ENCODE measurements around the gene NCF2. TPM values are rescaled to one million over a fixed set of nuclear protein-coding genes. Genes with fewer than 3 reads are reported as not detected.
A peak's percentile ranks its signal among the peaks of the same experiment; 100 is the strongest.
"Not testable (repeated sequence)": the region's sequence is repeated elsewhere in the genome, so short reads cannot be mapped to it uniquely, and the experiment has no call there.

The NCF2 gene
- polyA plus RNA-seq, 1 donor: 3.7 TPM

- peak overlapping the region; percentile 92 for H3K4me3 ChIP-seq (ENCODE audit: low read length)
- H3K4me1 ChIP-seq (ENCODE audit: control insufficient read depth, insufficient read depth, low read length): peaks cover 9% of the 10 kb centered on the region
- WGBS (ENCODE audit: insufficient coverage, low lambda C conversion rate): no CpG with 5 or more reads among the region's 1 CpG
Observed at GRCh38 chr1:183632964-183633363, 42.7 kb upstream of the NCF2 start.

GRCh38 chr1:183632114-183632513, 41.9 kb upstream of the NCF2 start:
- no peaks in the 10 kb centered on the region for H3K9me3 ChIP-seq (ENCODE audit: control insufficient read depth, low read depth, low read length)
- peaks cover 26% of the 10 kb centered on the region for H3K36me3 ChIP-seq (ENCODE audit: control insufficient read depth, insufficient read depth, low read length)
- DNase-seq: no peak
- peaks cover 9% of the 10 kb centered on the region for H3K4me1 ChIP-seq (ENCODE audit: control insufficient read depth, insufficient read depth, low read length)
- H3K27me3 ChIP-seq (ENCODE audit: control insufficient read depth, insufficient read depth, low read length): no peaks in the 10 kb centered on the region
- H3K27ac ChIP-seq (ENCODE audit: low read length): no peak overlapping the region
- no peak overlapping the region for H3K4me3 ChIP-seq (ENCODE audit: low read length)
- 100% methylated on average over 2 of the region's 2 CpGs for WGBS (ENCODE audit: insufficient coverage, low lambda C conversion rate)

More at GRCh38 chr1:183632964-183633363, 42.7 kb upstream of the NCF2 start:
- no peaks in the 10 kb centered on the region for H3K9me3 ChIP-seq (ENCODE audit: control insufficient read depth, low read depth, low read length)
- H3K27ac ChIP-seq (ENCODE audit: low read length): no peak overlapping the region
- no peak for DNase-seq
- H3K36me3 ChIP-seq (ENCODE audit: control insufficient read depth, insufficient read depth, low read length): peaks cover 20% of the 10 kb centered on the region
- no peaks in the 10 kb centered on the region for H3K27me3 ChIP-seq (ENCODE audit: control insufficient read depth, insufficient read depth, low read length)

- no peak for DNase-seq
- Histone ChIP-seq H3K27ac (ENCODE audit: low read length) (no peak overlapping the region), H3K4me3 (ENCODE audit: low read length) (no peak overlapping the region), H3K36me3 (ENCODE audit: control insufficient read depth, insufficient read depth, low read length) (peaks cover 31% of the 10 kb centered on the region), H3K9me3 (ENCODE audit: control insufficient read depth, low read depth, low read length) (no peaks in the 10 kb centered on the region), H3K27me3 (ENCODE audit: control insufficient read depth, insufficient read depth, low read length) (no peaks in the 10 kb centered on the region), H3K4me1 (ENCODE audit: control insufficient read depth, insufficient read depth, low read length) (peaks cover 9% of the 10 kb centered on the region)
- 50% methylated on average over 1 of the region's 2 CpGs for WGBS (ENCODE audit: insufficient coverage, low lambda C conversion rate)
Observed at GRCh38 chr1:183630748-183631147, 40.5 kb upstream of the NCF2 start.

- Histone ChIP-seq H3K36me3 (ENCODE audit: control insufficient read depth, insufficient read depth, low read length) (peaks cover 39% of the 10 kb centered on the region), H3K4me3 (ENCODE audit: low read length) (no peak overlapping the region), H3K9me3 (ENCODE audit: control insufficient read depth, low read depth, low read length) (no peaks in the 10 kb centered on the region), H3K4me1 (ENCODE audit: control insufficient read depth, insufficient read depth, low read length) (peaks cover 8% of the 10 kb centered on the region), H3K27me3 (ENCODE audit: control insufficient read depth, insufficient read depth, low read length) (no peaks in the 10 kb centered on the region), H3K27ac (ENCODE audit: low read length) (no peak overlapping the region)
- no peak for DNase-seq
Observed at GRCh38 chr1:183628537-183628936, 38.3 kb upstream of the NCF2 start.

- H3K27ac ChIP-seq (ENCODE audit: low read length); H3K4me3 ChIP-seq (ENCODE audit: low read length); DNase-seq; H3K9me3 ChIP-seq (ENCODE audit: control insufficient read depth, low read depth, low read length); H3K27me3 ChIP-seq (ENCODE audit: control insufficient read depth, insufficient read depth, low read length); H3K4me1 ChIP-seq (ENCODE audit: control insufficient read depth, insufficient read depth, low read length): not testable (repeated sequence)
- WGBS (ENCODE audit: insufficient coverage, low lambda C conversion rate): no CpG with 5 or more reads among the region's 3 CpGs
- H3K36me3 ChIP-seq (ENCODE audit: control insufficient read depth, insufficient read depth, low read length): peaks cover 39% of the 10 kb centered on the region
Observed at GRCh38 chr1:183626236-183626635, 36.0 kb upstream of the NCF2 start.

GRCh38 chr1:183622884-183623785, 32.9 kb upstream of the NCF2 start:
- H3K4me1 ChIP-seq (ENCODE audit: control insufficient read depth, insufficient read depth, low read length): peaks cover 3% of the 10 kb centered on the region
- H3K4me3 ChIP-seq (ENCODE audit: low read length): no peak overlapping the region
- peaks cover 20% of the 10 kb centered on the region for H3K36me3 ChIP-seq (ENCODE audit: control insufficient read depth, insufficient read depth, low read length)
- H3K27me3 ChIP-seq (ENCODE audit: control insufficient read depth, insufficient read depth, low read length): no peaks in the 10 kb centered on the region
- peak; percentile 70 to 85 for DNase-seq
- no peaks in the 10 kb centered on the region for H3K9me3 ChIP-seq (ENCODE audit: control insufficient read depth, low read depth, low read length)
- peak overlapping the region; percentile 44 for H3K27ac ChIP-seq (ENCODE audit: low read length)
- WGBS (ENCODE audit: insufficient coverage, low lambda C conversion rate): no CpG with 5 or more reads among the region's 10 CpGs

GRCh38 chr1:183622013-183622412, 31.8 kb upstream of the NCF2 start:
- Histone ChIP-seq H3K4me1 (ENCODE audit: control insufficient read depth, insufficient read depth, low read length) (peaks cover 3% of the 10 kb centered on the region), H3K27ac (ENCODE audit: low read length) (no peak overlapping the region), H3K27me3 (ENCODE audit: control insufficient read depth, insufficient read depth, low read length) (no peaks in the 10 kb centered on the region), H3K4me3 (ENCODE audit: low read length) (no peak overlapping the region), H3K36me3 (ENCODE audit: control insufficient read depth, insufficient read depth, low read length) (peaks cover 14% of the 10 kb centered on the region), H3K9me3 (ENCODE audit: control insufficient read depth, low read depth, low read length) (no peaks in the 10 kb centered on the region)
- WGBS (ENCODE audit: insufficient coverage, low lambda C conversion rate): 88% methylated on average over 1 of the region's 1 CpG
- no peak for DNase-seq

GRCh38 chr1:183620311-183620710, 30.1 kb upstream of the NCF2 start:
- no peaks in the 10 kb centered on the region for H3K27me3 ChIP-seq (ENCODE audit: control insufficient read depth, insufficient read depth, low read length)
- no CpG with 5 or more reads among the region's 2 CpGs for WGBS (ENCODE audit: insufficient coverage, low lambda C conversion rate)
- no peak overlapping the region for H3K27ac ChIP-seq (ENCODE audit: low read length)

GRCh38 chr1:183619781-183620180, 29.5 kb upstream of the NCF2 start:
- Histone ChIP-seq H3K4me3 (ENCODE audit: low read length) (no peak overlapping the region), H3K9me3 (ENCODE audit: control insufficient read depth, low read depth, low read length) (no peaks in the 10 kb centered on the region), H3K27me3 (ENCODE audit: control insufficient read depth, insufficient read depth, low read length) (no peaks in the 10 kb centered on the region), H3K36me3 (ENCODE audit: control insufficient read depth, insufficient read depth, low read length) (peaks cover 4% of the 10 kb centered on the region), H3K4me1 (ENCODE audit: control insufficient read depth, insufficient read depth, low read length) (peaks cover 3% of the 10 kb centered on the region), H3K27ac (ENCODE audit: low read length) (no peak overlapping the region)
- no peak for DNase-seq
- WGBS (ENCODE audit: insufficient coverage, low lambda C conversion rate): no CpG with 5 or more reads among the region's 1 CpG

More at GRCh38 chr1:183620311-183620710, 30.1 kb upstream of the NCF2 start:
- H3K4me3 ChIP-seq (ENCODE audit: low read length): no peak overlapping the region
- no peaks in the 10 kb centered on the region for H3K9me3 ChIP-seq (ENCODE audit: control insufficient read depth, low read depth, low read length)
- peaks cover 3% of the 10 kb centered on the region for H3K4me1 ChIP-seq (ENCODE audit: control insufficient read depth, insufficient read depth, low read length)
- peaks cover 4% of the 10 kb centered on the region for H3K36me3 ChIP-seq (ENCODE audit: control insufficient read depth, insufficient read depth, low read length)
- DNase-seq: no peak

- H3K27me3 ChIP-seq (ENCODE audit: control insufficient read depth, insufficient read depth, low read length); H3K4me3 ChIP-seq (ENCODE audit: low read length); DNase-seq; H3K27ac ChIP-seq (ENCODE audit: low read length); H3K36me3 ChIP-seq (ENCODE audit: control insufficient read depth, insufficient read depth, low read length); H3K4me1 ChIP-seq (ENCODE audit: control insufficient read depth, insufficient read depth, low read length); H3K9me3 ChIP-seq (ENCODE audit: control insufficient read depth, low read depth, low read length): not testable (repeated sequence)
- 100% methylated on average over 1 of the region's 5 CpGs for WGBS (ENCODE audit: insufficient coverage, low lambda C conversion rate)
Observed at GRCh38 chr1:183618202-183618601, 27.9 kb upstream of the NCF2 start.

- not testable (repeated sequence) for H3K27ac ChIP-seq (ENCODE audit: low read length); H3K27me3 ChIP-seq (ENCODE audit: control insufficient read depth, insufficient read depth, low read length); DNase-seq; H3K4me1 ChIP-seq (ENCODE audit: control insufficient read depth, insufficient read depth, low read length); H3K9me3 ChIP-seq (ENCODE audit: control insufficient read depth, low read depth, low read length); H3K36me3 ChIP-seq (ENCODE audit: control insufficient read depth, insufficient read depth, low read length); H3K4me3 ChIP-seq (ENCODE audit: low read length)
- no CpG with 5 or more reads among the region's 3 CpGs for WGBS (ENCODE audit: insufficient coverage, low lambda C conversion rate)
Observed at GRCh38 chr1:183612975-183613374, 22.7 kb upstream of the NCF2 start.
